Endothelial cell of umbilical vein (primary cell): ENCODE measurements around the gene PDLIM4. TPM values are rescaled to one million over a fixed set of nuclear protein-coding genes. Genes with fewer than 3 reads are reported as not detected.

Source experiments
- BruUV-seq: library from RNA; stranded (reverse); fragments of 400-500 nt; replicated peaks from 2 replicates; lab custom pipeline; 2021; lab: Mats Ljungman, UMichigan
- CTCF ChIA-PET: fragments of 300-600, 350-600 bp; sonication (Branson Sonifier 250); formaldehyde crosslinking; loops from one replicate; lab custom pipeline; 2021; ENCODE audit warnings: antibody characterized with exemption, inconsistent platforms; lab: Charles Lee
- POLR2A ChIA-PET: fragments of 300-600, 350-600 bp; sonication (Branson Sonifier 250); formaldehyde crosslinking; loops from one replicate; lab custom pipeline; 2021; ENCODE audit warnings: antibody characterized with exemption, inconsistent platforms; lab: Charles Lee
- DNase-seq: peaks from one replicate; pipeline ENCODE4 v3.0.0-alpha.2; 2011; ENCODE audit warnings: low read depth, low spot score
- FAIRE-seq: peaks from 2 replicates; lab custom pipeline; 2011; peaks lifted over from hg19 to GRCh38; lab: Jason Lieb, UNC
- H2AFZ ChIP-seq: 2 replicates; pipeline ENCODE4 v1.6.0; 2012; ENCODE audit warnings: low read depth, low read length, control low read depth, inconsistent platforms
- H3K27ac ChIP-seq: 2 replicates; pipeline ENCODE4 v1.5.1; 2011; ENCODE audit warnings: low read depth, mild to moderate bottlenecking, control low read depth, low read length, moderate library complexity; ENCODE audit not compliant: insufficient read depth
- H3K27me3 ChIP-seq, 2 experiments: 2 replicates each; pipeline versions ENCODE4 v1.6.0 to v1.6.1; 2011; ENCODE audit warnings: low read length in 2 of 2, mixed read lengths in 1 of 2; ENCODE audit not compliant: control insufficient read depth in 2 of 2, insufficient read depth in 2 of 2
- H3K36me3 ChIP-seq, 2 experiments: 2 replicates in 1 of 2; 3 replicates in 1 of 2; pipeline ENCODE4 v1.5.1; 2011; ENCODE audit warnings: low read length in 2 of 2, mild to moderate bottlenecking in 1 of 2, moderate library complexity in 1 of 2; ENCODE audit not compliant: control insufficient read depth in 2 of 2, insufficient read depth in 2 of 2; ENCODE audit errors: extremely low read depth in 1 of 2
- H3K4me1 ChIP-seq: 3 replicates; pipeline ENCODE4 v1.5.1; 2011; ENCODE audit warnings: mild to moderate bottlenecking, low read length; ENCODE audit not compliant: control insufficient read depth, insufficient read depth; ENCODE audit errors: extremely low read depth
- H3K4me2 ChIP-seq: 2 replicates; pipeline ENCODE4 v1.6.1; 2011; ENCODE audit warnings: low read length, control low read depth, mixed read lengths; ENCODE audit not compliant: insufficient read depth
- H3K4me3 ChIP-seq, 3 experiments: fragments of 200-600 bp in 1 of 3; sonication (generic), shearing (Covaris generic) in 1 of 3; replicated peaks in 1 of 3; 2 replicates each; pipeline ENCODE4 v1.5.1; 2011 to 2016; ENCODE audit warnings: control low read depth in 3 of 3, low read length in 3 of 3, mild to moderate bottlenecking in 2 of 3, inconsistent platforms in 1 of 3, low read depth in 1 of 3, moderate library complexity in 1 of 3; ENCODE audit not compliant: insufficient read depth in 1 of 3
- H3K79me2 ChIP-seq: 2 replicates; pipeline ENCODE4 v1.6.0; 2012; ENCODE audit warnings: low read length, inconsistent platforms; ENCODE audit not compliant: control insufficient read depth, insufficient read depth
- H3K9ac ChIP-seq: replicated peaks from 2 replicates; pipeline ENCODE3; 2011; ENCODE audit warnings: low read length, control low read depth; ENCODE audit not compliant: insufficient read depth; ENCODE audit errors: extremely low read depth
- H3K9me1 ChIP-seq: replicated peaks from 3 replicates; pipeline ENCODE4 v1.6.0; 2011; ENCODE audit warnings: mild to moderate bottlenecking, low read length; ENCODE audit not compliant: control insufficient read depth, insufficient read depth; ENCODE audit errors: extremely low read depth
- H3K9me3 ChIP-seq: replicated peaks from 2 replicates; pipeline ENCODE4 v1.5.1; 2012; ENCODE audit warnings: low read length, inconsistent platforms; ENCODE audit not compliant: control insufficient read depth, insufficient read depth
- H4K20me1 ChIP-seq: replicated peaks from 2 replicates; pipeline ENCODE3; 2011; ENCODE audit warnings: mild to moderate bottlenecking, low read length; ENCODE audit not compliant: control insufficient read depth, insufficient read depth; ENCODE audit errors: extremely low read depth
- CTCF ChIP-seq, 2 donors: IDR thresholded peaks; 1 replicate in 1 of 2; 2 replicates in 1 of 2; pipeline ENCODE4 v1.5.1; 2011; ENCODE audit warnings: low read length in 2 of 2, mild to moderate bottlenecking in 2 of 2, moderate library complexity in 2 of 2, control low read depth in 1 of 2, inconsistent platforms in 1 of 2, low read depth in 1 of 2; ENCODE audit not compliant: insufficient read depth in 1 of 2; ENCODE audit errors: extremely low read depth in 1 of 2
- FOS ChIP-seq: IDR thresholded peaks from 2 replicates; pipeline ENCODE4 v1.6.1; 2011; ENCODE audit warnings: mild to moderate bottlenecking, low read length, moderate library complexity, borderline replicate concordance; ENCODE audit not compliant: insufficient read depth
- GATA2 ChIP-seq: IDR thresholded peaks from 2 replicates; pipeline ENCODE4 v1.7.0; 2011; ENCODE audit warnings: low read depth, mild to moderate bottlenecking, moderate library complexity, mixed read lengths, low read length; ENCODE audit not compliant: insufficient read length, insufficient read depth
- JUN ChIP-seq: IDR thresholded peaks from 2 replicates; pipeline ENCODE4 v1.6.1; 2011; ENCODE audit warnings: borderline replicate concordance, low read depth; ENCODE audit not compliant: insufficient read length, insufficient read depth
- POLR2A ChIP-seq: IDR thresholded peaks from 2 replicates; pipeline ENCODE4 v1.6.1; 2012; ENCODE audit warnings: low read depth, mild to moderate bottlenecking, control low read depth, low read length
- POLR2AphosphoS5 ChIP-seq: IDR thresholded peaks from 2 replicates; pipeline ENCODE4 v1.6.1; 2012; ENCODE audit warnings: low read depth, mild to moderate bottlenecking, control low read depth, low read length, moderate library complexity; ENCODE audit not compliant: insufficient read depth
- dilution Hi-C: fragments of 300-500 bp; cut with MboI; formaldehyde crosslinking; loops from one replicate; pipeline ENCODE4 v1.15.0; 2019; ENCODE audit warnings: low sequenced_read_pairs; ENCODE audit not compliant: extremely low pct_ligation_motif_present
- intact Hi-C: fragments of 100-400 bp; cut with micrococcal nuclease; formaldehyde crosslinking; loops from one replicate; pipeline ENCODE4 v1.10.0; 2022
- polyA plus RNA-seq, 4 experiments: library from polyadenylated mRNA; depleted of rRNA in 3 of 4; stranded (reverse) in 3 of 4; unstranded in 1 of 4; fragments of >200 nt; gene quantifications; 2 replicates each; pipeline versions ENCODE4 v1.2.1 to v1.2.3, GENCODE V29; 2011 to 2012; ENCODE audit warnings: missing spikeins in 1 of 4
- total RNA-seq: library from RNA; stranded (reverse); gene quantifications from 2 replicates; pipeline ENCODE4 v1.2.3, GENCODE V29; 2021

PDLIM4 gene
- total and polyA plus RNA-seq, 2 donors (not counting 3 experiments of a cell fraction or from before 2014, with no cell fraction given), result 65.7 to 112 TPM

- TF ChIP-seq POLR2AphosphoS5 (no peak), GATA2 (no peak), FOS (no peak), POLR2A (no peak), JUN (no peak)
- DNase-seq, result no peak
- no peak overlapping the region for H3K27ac ChIP-seq
- no peak overlapping the region for H3K4me2 ChIP-seq
- BruUV-seq, result no TSS peak
- no peaks in the 10 kb centered on the region for H3K4me1 ChIP-seq
- no peaks in the 10 kb centered on the region for H3K9me1 ChIP-seq
- peaks cover 0 to 2% of the 10 kb centered on the region in 2 experiments for H3K27me3 ChIP-seq
- H4K20me1 ChIP-seq, result no peaks in the 10 kb centered on the region
- H3K36me3 ChIP-seq, result no peaks in the 10 kb centered on the region
- no peak for FAIRE-seq
- intact Hi-C loops, result no loop called here
- no peaks in the 10 kb centered on the region for H3K79me2 ChIP-seq
- H3K9ac ChIP-seq, result no peak overlapping the region
- dilution Hi-C loops, result no loop called here
- ChIA-PET CTCF (interaction anchor here (1.0 kb wide), 1 partner anchor 42 kb away, joined by 3 read pairs; no protein-coding TSS in a partner anchor), POLR2A (no interaction called here)
- H3K9me3 ChIP-seq, result no peaks in the 10 kb centered on the region
- H2AFZ ChIP-seq, result no peak overlapping the region
- H3K4me3 ChIP-seq, result no peak overlapping the region
These were observed 22.3 kb downstream of the PDLIM4 start for GRCh38 chr5:132279801-132280200.

GRCh38 chr5:132280371-132281240 is 23.1 kb downstream of the PDLIM4 start:
- no peaks in the 10 kb centered on the region for H3K4me1 ChIP-seq
- DNase-seq, result no peak
- H2AFZ ChIP-seq, result no peak overlapping the region
- H3K27ac ChIP-seq, result no peak overlapping the region
- no peak for FAIRE-seq
- H3K27me3 ChIP-seq, result peaks cover 0 to 2% of the 10 kb centered on the region in 2 experiments
- no peaks in the 10 kb centered on the region for H3K36me3 ChIP-seq
- no peak overlapping the region for H3K4me2 ChIP-seq
- no peak overlapping the region for H3K4me3 ChIP-seq
- no peaks in the 10 kb centered on the region for H3K9me1 ChIP-seq
- ChIA-PET CTCF (interaction anchor here (0.6 to 2.7 kb wide), 5 partner anchors 8 to 55 kb away, joined by 3 to 21 read pairs (median 5); partner anchors contain the start of gene SLC22A4), POLR2A (interaction anchor here (1.2 kb wide), 1 partner anchor 14 kb away, joined by 5 read pairs; the partner anchor contains the start of gene SLC22A4)
- no TSS peak for BruUV-seq
- intact Hi-C loops, result no loop called here
- H3K9me3 ChIP-seq, result no peaks in the 10 kb centered on the region
- dilution Hi-C loops, result no loop called here
- no peak for TF ChIP-seq CTCF (IDR thresholded peaks at IDR 0.05; ENCODE audit: extremely low read depth in 1 of 2, insufficient read depth in 1 of 2, low read depth in 1 of 2, low read length in 2 of 2)
- TF ChIP-seq FOS, result no peak
- no peak for TF ChIP-seq POLR2A
- TF ChIP-seq JUN, result no peak
- TF ChIP-seq POLR2AphosphoS5, result no peak
- no peaks in the 10 kb centered on the region for H3K79me2 ChIP-seq
- no peaks in the 10 kb centered on the region for H4K20me1 ChIP-seq
- H3K9ac ChIP-seq, result no peak overlapping the region
